Activated naive CD4-positive, alpha-beta T cell treated with anti-CD3 and anti-CD28 coated beads, Interleukin-2, amount 10 ng/mL, durations not matched to agents 5 hours and 36 hours (primary cell): ENCODE results near the gene VAC14. TPM values are rescaled to one million over a fixed set of nuclear protein-coding genes. Genes with fewer than 3 reads are reported as not detected.

Experiments
- total RNA-seq, 2 experiments: library from RNA; stranded (reverse); gene quantifications; one replicate each; pipeline ENCODE4 v1.2.3, GENCODE V29; 2021

Gene VAC14
- total RNA-seq: 10 to 100 TPM; 32.7 to 33.5 TPM

GRCh38 chr16:70800781-70801480, at the start of gene VAC14:
TSS of gene VAC14 (minus strand) at chr16:70801158. CDS start at chr16:70800900, 258 bp downstream.

GRCh38 chr16:70685938-70686375, 115.0 kb downstream of the VAC14 start, which contains the start of gene MTSS2:
TSS of gene MTSS2 (minus strand) at chr16:70686053. CDS start at chr16:70685791, 262 bp downstream.

GRCh38 chr16:70646260-70647241, 154.4 kb downstream of the VAC14 start, which contains the start of gene IL34:
TSS of gene IL34 (plus strand) at chr16:70646559. CDS start at chr16:70646948, 389 bp downstream.

Other genes starting within 250 kb of the VAC14 start
- gene IL34, start 154.6 kb downstream of the VAC14 start, total RNA-seq: not detected
- 10 to 100 TPM; 28.0 to 28.6 TPM for gene MTSS2, start 115.1 kb downstream of the VAC14 start, total RNA-seq